OCI-LY3 (cell line): ENCODE measurements around the gene S100A12.
"Not testable (repeated sequence)": the region's sequence is repeated elsewhere in the genome, so short reads cannot be mapped to it uniquely, and the experiment has no call there.

Source experiments
- CTCF ChIP-seq: fragments of 200-600, 300-600 bp; sonication (generic); IDR thresholded peaks from 2 replicates; pipeline ENCODE4 v1.5.1; 2014; ENCODE audit warnings: antibody characterized with exemption, low read length, low read depth
- EZH2phosphoT487 ChIP-seq: fragments of 200-600 bp; shearing (Covaris generic); IDR thresholded peaks from 2 replicates; pipeline ENCODE4 v1.6.1; 2018; ENCODE audit warnings: antibody characterized with exemption, mixed run types, low read depth

DNA sequence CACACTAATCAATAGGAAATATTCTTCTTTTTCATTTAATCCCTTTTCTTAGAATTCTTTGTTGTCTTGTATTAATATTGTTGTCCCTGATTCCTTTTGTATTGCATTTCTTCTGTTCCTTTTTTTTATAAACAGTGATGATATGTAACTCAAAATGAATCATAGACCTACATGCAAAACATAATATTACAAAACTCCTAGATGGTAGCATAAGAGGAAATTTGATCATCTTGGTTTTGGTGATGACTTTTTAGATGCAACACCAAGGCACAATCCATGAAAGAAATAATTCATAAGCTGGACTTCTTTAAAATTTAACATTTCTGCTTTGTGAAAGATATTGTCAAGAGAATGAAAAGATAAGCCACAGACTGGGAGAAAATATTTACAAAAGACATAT lies 38.5 kb upstream of the S100A12 start:
- TF ChIP-seq CTCF, EZH2phosphoT487: not testable (repeated sequence)
